ENCODE measurements around the gene FBH1.
"Not testable (repeated sequence)": the region's sequence is repeated elsewhere in the genome, so short reads cannot be mapped to it uniquely, and the experiment has no call there.

The FBH1 gene

GRCh38 chr10:5951167-5951711 is 61.2 kb downstream of the FBH1 start:
- H3K4me1 Mint-ChIP-seq: peaks cover under 1% of the 10 kb centered on the region

DNA sequence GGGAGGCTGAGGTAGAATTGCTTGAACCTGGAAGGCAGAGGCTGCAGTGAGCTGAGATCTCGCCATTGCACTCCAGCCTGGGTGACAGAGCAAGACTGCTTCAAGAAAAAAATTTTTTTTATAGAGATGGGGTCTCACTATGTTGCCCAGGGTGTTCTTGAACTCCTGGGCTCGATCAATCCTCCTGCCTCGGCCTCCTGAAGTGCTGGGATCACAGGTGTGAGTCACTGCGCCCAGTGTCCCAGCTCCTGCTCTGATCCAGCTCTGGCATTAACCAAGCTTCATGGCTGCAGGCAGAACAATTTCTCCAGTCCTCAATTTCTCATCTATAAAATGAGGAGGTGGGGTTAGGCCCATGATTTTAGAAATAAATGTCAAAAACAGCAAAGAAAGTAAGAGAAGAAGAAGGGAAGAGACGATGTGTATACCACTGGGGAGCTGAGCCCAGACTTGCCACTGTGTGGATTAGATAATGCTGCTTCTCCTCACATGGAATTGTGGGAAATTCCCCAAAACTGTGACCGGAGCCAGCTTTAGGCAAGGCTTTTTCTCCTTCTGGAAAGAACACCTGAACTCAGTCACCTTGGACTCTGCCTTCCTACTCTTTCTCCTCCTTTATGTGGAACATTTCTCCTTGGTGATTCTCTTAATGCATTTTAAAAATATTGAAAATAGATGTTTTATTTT is 61.8 kb downstream of the FBH1 start:
- Mint-ChIP-seq H3K27ac (no peak overlapping the region), H3K36me3 (peaks cover 3% of the 10 kb centered on the region), H3K27me3 (no peaks in the 10 kb centered on the region), H3K4me3 (no peak overlapping the region), H3K4me1 (no peaks in the 10 kb centered on the region), H3K9me3 (no peaks in the 10 kb centered on the region)

More at GRCh38 chr10:5951167-5951711, 61.2 kb downstream of the FBH1 start:
- Mint-ChIP-seq H3K4me3 (no peak overlapping the region), H3K36me3 (peaks cover 3% of the 10 kb centered on the region), H3K27me3 (no peaks in the 10 kb centered on the region), H3K9me3 (no peaks in the 10 kb centered on the region), H3K27ac (no peak overlapping the region)

GRCh38 chr10:5952731-5953385 is 62.8 kb downstream of the FBH1 start:
- Mint-ChIP-seq H3K27me3 (no peaks in the 10 kb centered on the region), H3K4me1 (no peaks in the 10 kb centered on the region), H3K27ac (no peak overlapping the region), H3K36me3 (peaks cover 3% of the 10 kb centered on the region), H3K4me3 (no peak overlapping the region), H3K9me3 (no peaks in the 10 kb centered on the region)

DNA sequence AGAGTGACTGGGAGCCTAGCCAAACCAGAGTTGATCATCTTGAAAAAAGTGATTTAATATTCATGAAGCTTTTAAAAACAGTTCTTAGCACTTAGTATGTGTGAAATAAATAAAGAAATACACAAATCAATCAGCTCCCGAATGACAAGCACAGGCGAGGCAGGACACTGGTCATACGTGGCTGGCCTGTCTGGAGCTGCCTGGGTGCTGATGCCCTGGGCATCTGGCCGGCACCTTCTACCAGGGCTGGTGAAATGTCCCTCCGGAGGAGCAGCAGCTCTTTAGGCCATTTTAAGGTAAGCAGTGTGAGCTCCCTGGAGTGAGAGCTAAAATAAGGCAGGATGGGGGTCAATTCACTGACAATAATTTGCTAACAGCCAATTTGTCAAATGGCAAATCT is 63.6 kb downstream of the FBH1 start:
- Mint-ChIP-seq H3K27ac (no peak overlapping the region), H3K36me3 (peaks cover 3% of the 10 kb centered on the region)

DNA sequence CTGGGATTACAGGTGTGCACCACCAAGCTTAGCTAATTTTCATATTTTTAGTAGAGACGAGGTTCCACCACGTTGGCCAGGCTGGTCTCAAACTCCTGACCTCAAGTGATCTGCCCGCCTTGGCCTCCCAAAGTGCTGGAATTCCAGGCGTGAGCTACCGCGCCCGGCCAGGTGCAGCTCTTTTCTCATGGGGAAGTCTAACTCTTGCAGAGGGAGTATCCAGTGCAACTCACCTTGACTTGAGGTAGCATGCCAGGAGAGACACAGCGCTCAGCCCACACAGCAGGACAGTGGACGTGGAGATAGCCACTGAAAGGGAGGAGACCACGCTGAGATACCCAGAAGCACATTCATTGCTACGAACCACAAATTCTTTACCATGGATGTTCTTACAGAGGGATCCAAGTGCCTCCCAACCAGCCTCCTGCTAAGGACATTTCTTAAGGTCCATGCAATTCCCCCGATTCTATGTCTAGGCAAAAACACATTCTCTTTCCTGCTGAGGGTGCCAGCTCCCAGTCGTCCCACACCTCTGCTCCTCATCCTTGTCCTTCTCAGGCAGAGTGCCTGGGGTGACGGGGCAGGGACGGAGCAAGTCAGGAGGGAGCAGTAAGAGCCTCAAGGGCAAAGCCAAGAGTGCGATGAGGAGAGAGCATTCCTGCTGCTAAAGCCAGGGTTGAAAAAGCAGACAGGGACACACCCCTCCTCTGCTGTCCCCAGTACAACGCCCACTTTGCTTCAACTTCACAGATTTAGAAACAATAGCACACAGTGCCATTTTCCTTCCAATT is 66.3 kb downstream of the FBH1 start:
- Mint-ChIP-seq H3K27ac (no peak overlapping the region), H3K27me3 (no peaks in the 10 kb centered on the region), H3K36me3 (peaks cover 3% of the 10 kb centered on the region), H3K4me1 (no peaks in the 10 kb centered on the region), H3K4me3 (no peak overlapping the region), H3K9me3 (no peaks in the 10 kb centered on the region)

More for the DNA sequence above, 63.6 kb downstream of the FBH1 start:
- Mint-ChIP-seq H3K4me1 (no peaks in the 10 kb centered on the region), H3K27me3 (no peaks in the 10 kb centered on the region), H3K4me3 (no peak overlapping the region), H3K9me3 (no peaks in the 10 kb centered on the region)

- Mint-ChIP-seq H3K9me3 (no peaks in the 10 kb centered on the region), H3K4me1 (no peaks in the 10 kb centered on the region), H3K27me3 (no peaks in the 10 kb centered on the region), H3K27ac (no peak overlapping the region), H3K36me3 (peaks cover 6% of the 10 kb centered on the region), H3K4me3 (no peak overlapping the region)
Observed at GRCh38 chr10:5958077-5958476, 68.0 kb downstream of the FBH1 start.

DNA sequence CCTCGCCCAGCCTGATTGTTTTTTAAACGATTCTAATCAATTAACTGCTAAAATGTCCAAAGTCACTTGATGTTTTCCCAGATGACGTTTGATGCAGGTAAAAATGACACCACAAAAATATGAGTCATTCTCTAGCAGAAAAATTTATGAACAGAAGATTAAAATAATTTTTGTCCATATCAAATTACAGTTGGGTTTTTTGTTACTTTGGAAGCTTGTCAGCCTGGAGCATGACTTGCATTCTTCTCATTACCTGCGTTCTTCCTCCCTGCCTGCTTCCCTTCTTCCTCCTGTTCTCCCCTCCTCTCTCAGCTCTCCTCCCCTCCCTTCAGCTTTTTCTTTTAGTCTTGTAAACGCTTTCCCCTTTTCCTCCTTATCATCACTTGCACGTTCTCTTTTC is 68.6 kb downstream of the FBH1 start:
- H3K27me3 Mint-ChIP-seq: no peaks in the 10 kb centered on the region
- H3K9me3 Mint-ChIP-seq: no peaks in the 10 kb centered on the region
- H3K4me1 Mint-ChIP-seq: no peaks in the 10 kb centered on the region
- peaks cover 7% of the 10 kb centered on the region for H3K36me3 Mint-ChIP-seq
- H3K4me3 Mint-ChIP-seq: no peak overlapping the region
- no peak overlapping the region for H3K27ac Mint-ChIP-seq

- no peak overlapping the region for H3K27ac Mint-ChIP-seq
- H3K27me3 Mint-ChIP-seq: no peaks in the 10 kb centered on the region
- H3K4me3 Mint-ChIP-seq: no peak overlapping the region
- H3K4me1 Mint-ChIP-seq: no peaks in the 10 kb centered on the region
- peaks cover 8% of the 10 kb centered on the region for H3K36me3 Mint-ChIP-seq
- no peaks in the 10 kb centered on the region for H3K9me3 Mint-ChIP-seq
Observed at GRCh38 chr10:5959142-5959541, 69.1 kb downstream of the FBH1 start.

- no peak overlapping the region for H3K4me3 Mint-ChIP-seq
- H3K9me3 Mint-ChIP-seq: no peaks in the 10 kb centered on the region
- no peaks in the 10 kb centered on the region for H3K4me1 Mint-ChIP-seq
- H3K36me3 Mint-ChIP-seq: peaks cover 8% of the 10 kb centered on the region
- no peak overlapping the region for H3K27ac Mint-ChIP-seq
- no peaks in the 10 kb centered on the region for H3K27me3 Mint-ChIP-seq
Observed at GRCh38 chr10:5959581-5960069, 69.6 kb downstream of the FBH1 start.

DNA sequence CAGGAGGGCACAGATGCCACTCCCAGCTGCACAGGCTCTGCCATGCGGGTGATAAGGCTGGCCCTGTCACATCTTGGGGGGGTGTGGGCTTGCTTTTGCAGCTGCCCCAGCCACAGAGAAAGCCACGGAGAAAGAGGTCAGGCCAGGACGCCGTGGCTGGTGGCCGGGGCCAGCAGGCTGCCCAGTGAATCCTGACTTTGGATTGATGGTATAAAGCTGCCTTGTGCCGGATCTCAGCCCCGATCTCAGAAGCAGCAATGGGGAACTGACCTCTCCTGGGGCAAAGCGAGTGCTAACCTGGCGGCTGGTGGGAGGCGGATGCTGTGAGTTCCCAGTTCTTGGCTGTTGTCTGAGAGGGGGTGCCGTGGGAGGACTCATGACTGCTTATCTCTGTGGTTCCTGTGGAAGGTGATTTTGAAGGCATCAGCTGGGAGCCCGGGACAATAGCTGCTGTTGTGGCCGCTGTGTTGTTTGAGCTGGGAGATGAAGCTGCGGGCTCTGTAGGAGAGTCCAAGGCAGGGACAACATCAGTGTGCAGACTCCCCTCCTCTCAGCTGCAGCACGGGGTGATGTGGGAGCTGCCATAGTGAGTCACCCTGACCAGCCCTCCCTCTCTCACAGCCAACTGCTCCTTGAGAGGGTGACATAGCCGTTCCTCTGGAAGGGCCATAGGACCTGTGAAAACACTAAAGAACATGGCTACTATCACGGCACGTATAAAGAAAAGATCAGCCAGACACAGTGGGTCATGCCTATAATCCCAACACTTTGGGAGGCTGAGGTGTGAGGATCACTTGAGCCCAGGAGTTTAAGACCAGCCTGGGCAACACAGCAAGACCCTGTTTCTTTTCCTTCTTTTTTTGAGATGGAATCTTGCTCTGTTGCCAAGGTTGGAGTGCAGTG is 70.3 kb downstream of the FBH1 start:
- Mint-ChIP-seq H3K4me1 (no peaks in the 10 kb centered on the region), H3K27ac (no peak overlapping the region), H3K27me3 (no peaks in the 10 kb centered on the region), H3K9me3 (no peaks in the 10 kb centered on the region), H3K4me3 (no peak overlapping the region), H3K36me3 (peaks cover 8% of the 10 kb centered on the region)

DNA sequence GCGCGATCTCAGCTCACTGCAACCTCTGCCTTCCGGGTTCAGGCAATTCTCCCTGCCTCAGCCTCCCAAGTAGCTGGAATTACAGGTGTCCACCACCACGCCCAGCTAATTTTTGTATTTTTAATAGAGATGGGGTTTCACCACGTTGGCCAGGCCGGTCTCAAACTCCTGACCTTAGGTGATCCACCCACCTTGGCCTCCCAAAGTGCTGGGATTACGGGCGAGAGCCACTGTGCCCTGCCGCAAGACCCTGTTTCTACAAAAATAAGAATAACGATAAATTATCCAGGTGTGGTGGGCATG is 70.9 kb downstream of the FBH1 start:
- not testable (repeated sequence) for H3K27ac Mint-ChIP-seq, H3K4me1 Mint-ChIP-seq, H3K9me3 Mint-ChIP-seq, H3K27me3 Mint-ChIP-seq, H3K36me3 Mint-ChIP-seq, H3K4me3 Mint-ChIP-seq

GRCh38 chr10:5961405-5962100 is 71.5 kb downstream of the FBH1 start:
- no peaks in the 10 kb centered on the region for H3K9me3 Mint-ChIP-seq
- no peaks in the 10 kb centered on the region for H3K27me3 Mint-ChIP-seq
- no peaks in the 10 kb centered on the region for H3K4me1 Mint-ChIP-seq
- H3K4me3 Mint-ChIP-seq: no peak overlapping the region
- peaks cover 8% of the 10 kb centered on the region for H3K36me3 Mint-ChIP-seq
- H3K27ac Mint-ChIP-seq: no peak overlapping the region

DNA sequence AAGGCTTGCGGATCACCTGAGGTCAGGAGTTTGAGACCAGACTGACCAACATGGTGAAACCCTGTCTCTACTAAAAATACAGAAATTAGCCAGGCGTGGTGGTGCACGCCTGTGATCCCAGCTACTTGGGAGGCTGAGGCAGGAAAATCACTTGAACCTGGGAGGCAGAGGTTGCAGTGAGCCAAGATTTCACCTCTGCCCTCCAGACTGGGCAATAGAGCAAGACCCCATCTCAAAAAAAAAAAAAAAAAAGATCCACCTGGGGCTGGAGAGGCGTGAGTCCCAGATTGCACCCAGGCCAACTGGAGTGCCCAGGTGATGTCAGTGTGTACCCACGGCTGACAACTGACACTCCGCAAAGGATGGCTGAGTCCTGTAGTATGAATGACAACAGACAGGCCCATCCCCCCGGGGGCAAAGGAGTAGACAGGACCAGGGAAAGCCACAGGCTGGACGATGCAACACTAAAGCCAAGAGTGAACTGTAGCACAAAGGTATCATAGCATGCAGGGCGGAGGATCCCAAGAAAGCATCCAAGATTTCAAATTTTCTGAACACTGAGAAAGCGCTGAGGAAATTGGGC is 72.4 kb downstream of the FBH1 start:
- not testable (repeated sequence) for H3K4me3 Mint-ChIP-seq, H3K4me1 Mint-ChIP-seq, H3K27me3 Mint-ChIP-seq, H3K36me3 Mint-ChIP-seq, H3K9me3 Mint-ChIP-seq, H3K27ac Mint-ChIP-seq

- Mint-ChIP-seq H3K36me3 (peaks cover 8% of the 10 kb centered on the region), H3K4me3 (no peak overlapping the region), H3K9me3 (no peaks in the 10 kb centered on the region), H3K27me3 (no peaks in the 10 kb centered on the region), H3K27ac (no peak overlapping the region), H3K4me1 (no peaks in the 10 kb centered on the region)
Observed at GRCh38 chr10:5963071-5963470, 73.0 kb downstream of the FBH1 start.
